ENCODE data around the gene VOPP1. TPM values are rescaled to one million over a fixed set of nuclear protein-coding genes. Genes with fewer than 3 reads are reported as not detected.
A peak's percentile ranks its signal among the peaks of the same experiment; 100 is the strongest.

The VOPP1 gene
- total and polyA plus RNA-seq, 3 experiments from 2014 or later = 34.8 to 67.3 (median 65.6) TPM

DNA sequence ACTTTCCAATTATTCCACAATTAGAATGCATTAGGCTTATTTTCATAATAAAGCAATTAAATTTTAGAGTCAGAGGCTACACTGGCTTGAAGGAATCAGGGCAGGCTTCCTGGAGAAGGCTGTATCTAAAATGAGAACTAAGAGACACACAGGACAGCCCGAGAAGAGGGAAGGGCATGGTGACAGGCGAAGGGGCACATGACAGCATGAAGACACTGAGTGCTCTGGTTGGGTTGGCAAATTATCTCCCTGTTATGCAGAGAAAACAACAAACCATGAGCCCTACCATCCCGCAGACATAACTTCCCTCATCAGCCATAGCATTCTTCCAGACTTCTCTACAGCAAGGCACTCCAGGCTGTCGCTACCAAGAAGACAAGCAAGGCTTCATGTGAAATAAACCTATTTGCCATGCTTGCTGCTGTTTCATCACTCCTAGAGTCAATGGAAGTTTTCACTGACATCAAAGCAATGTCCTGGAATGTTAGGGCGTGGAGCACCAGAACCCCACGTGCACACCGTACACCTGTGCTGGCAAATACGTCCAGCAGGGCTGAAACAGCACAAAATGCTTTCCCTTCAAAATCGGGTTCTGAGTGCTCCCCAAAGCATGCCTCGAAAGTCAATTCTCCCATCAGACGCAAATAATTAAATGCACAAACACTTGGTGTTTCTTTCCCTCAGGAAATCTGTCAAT is 21.3 kb downstream of the VOPP1 start:
- Histone ChIP-seq H3K36me3 (ENCODE audit: insufficient read depth, low read length) (peaks cover 7% of the 10 kb centered on the region), H3K4me1 (ENCODE audit: insufficient read depth, low read length) (peaks cover 85% of the 10 kb centered on the region), H3K9me3 (ENCODE audit: low read length) (no peaks in the 10 kb centered on the region), H3K27me3 (ENCODE audit: insufficient read depth, low read length, poor library complexity, severe bottlenecking) (no peaks in the 10 kb centered on the region), H3K27ac (ENCODE audit: low read depth, low read length) (no peak overlapping the region), H3K4me3 (ENCODE audit: low read length) (no peak overlapping the region)
- Mint-ChIP-seq H3K27ac (no peak overlapping the region), H3K36me3 (peaks cover 0 to 32% (median 3%) of the 10 kb centered on the region in 3 donors), H3K4me3 (no peak overlapping the region), H3K9me3 (no peaks in the 10 kb centered on the region), H3K27me3 (peaks cover 0 to 2% of the 10 kb centered on the region in 2 donors), H3K4me1 (peaks cover 84 to 100% (median 97%) of the 10 kb centered on the region in 3 donors)
- CTCF ChIA-PET = no interaction called here
- POLR2A ChIA-PET = no interaction called here
- no peak for DNase-seq

DNA sequence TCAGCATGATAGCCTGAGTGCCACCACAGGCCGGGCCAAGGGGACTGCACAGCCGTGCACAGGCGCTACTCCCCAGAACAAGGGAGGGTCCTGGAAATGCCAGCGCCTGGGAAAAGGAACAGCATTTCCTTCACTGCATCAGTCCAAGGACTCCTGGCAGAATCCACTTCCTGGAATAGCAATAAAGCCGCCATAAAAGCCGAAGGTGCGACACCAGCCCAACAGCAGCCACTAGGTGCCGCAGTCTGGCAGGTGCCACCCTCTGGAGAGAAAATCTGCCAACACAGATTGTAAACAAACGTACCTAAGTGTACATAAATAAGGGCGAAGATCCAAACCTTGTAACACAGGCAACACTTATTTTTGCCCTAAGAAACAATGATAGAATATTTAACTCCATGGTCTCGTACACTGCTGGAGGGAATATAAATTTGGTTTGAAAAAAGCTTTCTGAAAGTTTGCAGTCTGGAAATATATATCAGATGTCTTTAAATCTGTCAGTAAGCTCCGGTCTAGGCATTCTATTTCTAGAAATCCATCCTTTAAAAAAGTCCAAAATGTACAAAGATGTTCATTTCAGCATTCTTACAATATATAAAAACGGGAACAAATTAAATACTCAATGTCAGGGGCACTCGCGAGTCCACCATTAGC is 22.2 kb downstream of the VOPP1 start:
- H3K4me1 Mint-ChIP-seq = peaks cover 83 to 98% (median 97%) of the 10 kb centered on the region in 3 donors
- no peaks in the 10 kb centered on the region for H3K9me3 Mint-ChIP-seq
- CTCF ChIA-PET = no interaction called here
- DNase-seq = no peak
- Histone ChIP-seq H3K27ac (ENCODE audit: low read depth, low read length) (no peak overlapping the region), H3K36me3 (ENCODE audit: insufficient read depth, low read length) (peaks cover under 1% of the 10 kb centered on the region), H3K4me1 (ENCODE audit: insufficient read depth, low read length) (peaks cover 78% of the 10 kb centered on the region), H3K4me3 (ENCODE audit: low read length) (no peak overlapping the region), H3K9me3 (ENCODE audit: low read length) (no peaks in the 10 kb centered on the region), H3K27me3 (ENCODE audit: insufficient read depth, low read length, poor library complexity, severe bottlenecking) (no peaks in the 10 kb centered on the region)
- H3K27ac Mint-ChIP-seq = peak overlapping the region in 2 of 8 donors; percentile 43 to 65
- no peak overlapping the region for H3K4me3 Mint-ChIP-seq
- H3K36me3 Mint-ChIP-seq = peaks cover 0 to 24% (median 3%) of the 10 kb centered on the region in 3 donors
- POLR2A ChIA-PET = no interaction called here
- peaks cover 0 to 2% of the 10 kb centered on the region in 2 donors for H3K27me3 Mint-ChIP-seq

DNA sequence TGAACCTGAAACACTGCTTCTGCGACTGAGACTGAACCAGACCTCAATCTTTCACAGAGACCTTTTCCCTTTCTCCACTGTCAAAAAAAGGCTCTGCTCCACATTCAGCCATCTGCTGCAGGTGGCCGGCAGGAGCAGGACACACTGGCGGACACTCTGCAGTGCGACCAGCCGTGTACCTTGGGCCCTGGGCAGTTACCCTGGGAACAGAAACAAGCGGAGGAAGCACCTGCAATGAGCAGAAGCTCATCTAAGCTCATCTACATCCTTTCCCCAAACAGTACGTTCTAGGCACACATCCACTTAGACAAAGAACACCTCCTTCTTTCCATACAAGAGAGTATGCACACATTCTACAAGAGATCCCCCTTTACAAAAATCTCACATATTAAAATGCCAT is 22.8 kb downstream of the VOPP1 start:
- POLR2A ChIA-PET = no interaction called here
- no peak overlapping the region for H3K4me3 ChIP-seq (ENCODE audit: low read length)
- peak overlapping the region in 2 of 8 donors; percentile 29 to 43 for H3K27ac Mint-ChIP-seq

DNA sequence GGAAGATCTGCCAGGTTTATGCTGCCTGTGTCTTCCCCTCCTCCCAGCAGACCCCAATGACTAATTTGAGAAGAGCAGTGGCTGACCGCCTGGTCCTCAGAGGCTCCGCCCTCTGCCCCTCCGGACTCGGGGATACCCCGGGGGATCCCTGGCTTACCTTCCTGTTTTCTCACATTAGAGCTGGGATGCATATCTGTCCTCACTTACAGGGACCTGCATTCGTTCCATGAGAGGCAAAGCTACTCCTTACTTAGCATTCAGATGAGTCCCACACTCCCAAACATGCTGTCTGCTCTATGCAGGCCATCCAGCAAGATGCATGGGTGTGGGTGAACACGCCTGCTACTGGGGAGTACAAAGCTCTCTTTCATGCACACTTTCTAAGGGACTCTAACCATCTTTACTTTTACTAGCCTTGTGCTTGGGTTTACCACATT is 24.0 kb downstream of the VOPP1 start:
- H3K4me1 Mint-ChIP-seq = peaks cover 78 to 98% (median 97%) of the 10 kb centered on the region in 3 donors
- no peak overlapping the region for H3K4me3 ChIP-seq (ENCODE audit: low read length)
- H3K9me3 Mint-ChIP-seq = no peaks in the 10 kb centered on the region
- H3K36me3 Mint-ChIP-seq = peaks cover 7 to 24% (median 12%) of the 10 kb centered on the region in 3 donors
- no peak for DNase-seq
- CTCF ChIA-PET = interaction anchor here (1.0 kb wide), 1 partner anchor 53 kb away, joined by 3 read pairs; no protein-coding TSS in a partner anchor
- peak overlapping the region in 2 of 7 donors; percentile 1 to 66 for H3K4me3 Mint-ChIP-seq
- peaks cover 4% of the 10 kb centered on the region for H3K36me3 ChIP-seq (ENCODE audit: insufficient read depth, low read length)
- H3K9me3 ChIP-seq (ENCODE audit: low read length) = no peaks in the 10 kb centered on the region
- H3K27ac Mint-ChIP-seq = peak overlapping the region in 6 of 8 donors; percentile 9 to 75 (median 38)
- no peaks in the 10 kb centered on the region for H3K27me3 ChIP-seq (ENCODE audit: insufficient read depth, low read length, poor library complexity, severe bottlenecking)
- no peaks in the 10 kb centered on the region for H3K27me3 Mint-ChIP-seq
- no peak overlapping the region for H3K27ac ChIP-seq (ENCODE audit: low read depth, low read length)
- peaks cover 64% of the 10 kb centered on the region for H3K4me1 ChIP-seq (ENCODE audit: insufficient read depth, low read length)
- POLR2A ChIA-PET = no interaction called here

More for the DNA sequence above, 22.8 kb downstream of the VOPP1 start:
- CTCF ChIA-PET = interaction anchor here (1.0 kb wide), 1 partner anchor 54 kb away, joined by 3 read pairs; no protein-coding TSS in a partner anchor
- Mint-ChIP-seq H3K9me3 (no peaks in the 10 kb centered on the region), H3K36me3 (peaks cover 0 to 21% (median 7%) of the 10 kb centered on the region in 3 donors), H3K4me3 (peak overlapping the region in 1 of 7 donors; percentile 28), H3K27me3 (peaks cover 0 to 2% of the 10 kb centered on the region in 2 donors), H3K4me1 (peaks cover 81 to 98% (median 97%) of the 10 kb centered on the region in 3 donors)
- no peak for DNase-seq
- H3K27ac ChIP-seq (ENCODE audit: low read depth, low read length) = no peak overlapping the region
- peaks cover 75% of the 10 kb centered on the region for H3K4me1 ChIP-seq (ENCODE audit: insufficient read depth, low read length)
- H3K36me3 ChIP-seq (ENCODE audit: insufficient read depth, low read length) = no peaks in the 10 kb centered on the region
- H3K27me3 ChIP-seq (ENCODE audit: insufficient read depth, low read length, poor library complexity, severe bottlenecking) = no peaks in the 10 kb centered on the region
- H3K9me3 ChIP-seq (ENCODE audit: low read length) = no peaks in the 10 kb centered on the region

DNA sequence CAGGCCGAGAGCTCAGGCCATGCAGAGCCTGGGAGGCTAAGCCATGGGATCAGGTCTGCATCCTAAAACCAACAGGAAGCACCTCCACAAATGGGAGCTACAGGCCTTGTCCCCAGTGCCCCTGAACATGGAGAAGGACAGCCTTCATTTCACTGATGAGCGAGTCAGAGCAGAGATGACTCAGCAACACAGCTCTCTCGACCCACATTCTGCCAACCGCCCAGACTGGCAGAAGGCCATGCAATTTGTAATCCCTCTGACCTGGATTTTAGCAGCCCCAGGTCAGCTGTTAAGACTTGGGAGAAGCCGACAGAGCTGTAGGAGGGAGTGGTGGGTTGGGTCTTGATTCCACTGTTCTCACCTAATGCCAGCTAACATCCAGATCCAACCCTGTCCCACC is 25.5 kb downstream of the VOPP1 start:
- Mint-ChIP-seq H3K36me3 (peaks cover 10 to 22% (median 12%) of the 10 kb centered on the region in 3 donors), H3K4me3 (no peak overlapping the region), H3K27me3 (no peaks in the 10 kb centered on the region), H3K27ac (peak overlapping the region in 3 of 8 donors; percentile 19 to 81 (median 28)), H3K9me3 (no peaks in the 10 kb centered on the region), H3K4me1 (peaks cover 71 to 93% (median 92%) of the 10 kb centered on the region in 3 donors)
- H3K4me3 ChIP-seq (ENCODE audit: low read length) = no peak overlapping the region
- H3K27ac ChIP-seq (ENCODE audit: low read depth, low read length) = no peak overlapping the region
- ChIA-PET POLR2A (interaction anchor here (0.8 kb wide), 1 partner anchor 13 kb away, joined by 3 read pairs; no protein-coding TSS in a partner anchor), CTCF (interaction anchor here (1.0 to 2.5 kb wide), 2 partner anchors 10 to 13 kb away, joined by 3 to 9 read pairs; no protein-coding TSS in a partner anchor)
- no peaks in the 10 kb centered on the region for H3K27me3 ChIP-seq (ENCODE audit: insufficient read depth, low read length, poor library complexity, severe bottlenecking)
- DNase-seq = peak in 1 of 5 donors; percentile 11
- H3K4me1 ChIP-seq (ENCODE audit: insufficient read depth, low read length) = peaks cover 51% of the 10 kb centered on the region
- no peaks in the 10 kb centered on the region for H3K9me3 ChIP-seq (ENCODE audit: low read length)
- peaks cover 4% of the 10 kb centered on the region for H3K36me3 ChIP-seq (ENCODE audit: insufficient read depth, low read length)

DNA sequence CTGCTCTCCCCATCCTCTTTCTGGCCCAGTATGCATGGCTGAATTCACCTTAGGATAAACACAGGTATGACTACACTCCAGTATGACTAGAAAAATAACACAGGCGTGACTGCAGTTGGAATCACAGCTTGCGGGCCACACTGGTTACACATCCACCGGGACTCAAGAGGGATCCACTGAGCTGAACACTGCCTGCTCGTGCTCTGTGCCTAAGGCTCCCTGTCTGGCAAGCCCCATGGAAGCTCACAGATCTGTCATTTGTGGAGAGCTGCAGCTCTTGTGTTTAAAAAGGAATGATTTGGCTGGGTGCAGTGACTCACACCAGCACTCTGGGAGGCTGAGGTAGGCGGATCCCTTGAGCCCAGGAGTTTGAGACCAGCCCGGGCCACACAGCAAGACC is 26.8 kb downstream of the VOPP1 start:
- H3K4me1 ChIP-seq (ENCODE audit: insufficient read depth, low read length) = peaks cover 43% of the 10 kb centered on the region
- peaks cover 68 to 93% (median 90%) of the 10 kb centered on the region in 3 donors for H3K4me1 Mint-ChIP-seq
- no peak for DNase-seq
- no peaks in the 10 kb centered on the region for H3K27me3 Mint-ChIP-seq
- H3K9me3 Mint-ChIP-seq = no peaks in the 10 kb centered on the region
- peak overlapping the region in 1 of 7 donors; percentile 27 for H3K4me3 Mint-ChIP-seq
- H3K27ac Mint-ChIP-seq = peak overlapping the region in 3 of 8 donors; percentile 26 to 52 (median 43)
- CTCF ChIA-PET = interaction anchor here (1.3 to 2.5 kb wide), 3 partner anchors 8 to 48 kb away, joined by 3 to 9 read pairs (median 4); no protein-coding TSS in a partner anchor
- H3K9me3 ChIP-seq (ENCODE audit: low read length) = no peaks in the 10 kb centered on the region
- H3K27me3 ChIP-seq (ENCODE audit: insufficient read depth, low read length, poor library complexity, severe bottlenecking) = no peaks in the 10 kb centered on the region
- H3K27ac ChIP-seq (ENCODE audit: low read depth, low read length) = no peak overlapping the region
- POLR2A ChIA-PET = no interaction called here
- H3K36me3 ChIP-seq (ENCODE audit: insufficient read depth, low read length) = peaks cover 4% of the 10 kb centered on the region
- H3K36me3 Mint-ChIP-seq = peaks cover 10 to 23% (median 15%) of the 10 kb centered on the region in 3 donors
- no peak overlapping the region for H3K4me3 ChIP-seq (ENCODE audit: low read length)

DNA sequence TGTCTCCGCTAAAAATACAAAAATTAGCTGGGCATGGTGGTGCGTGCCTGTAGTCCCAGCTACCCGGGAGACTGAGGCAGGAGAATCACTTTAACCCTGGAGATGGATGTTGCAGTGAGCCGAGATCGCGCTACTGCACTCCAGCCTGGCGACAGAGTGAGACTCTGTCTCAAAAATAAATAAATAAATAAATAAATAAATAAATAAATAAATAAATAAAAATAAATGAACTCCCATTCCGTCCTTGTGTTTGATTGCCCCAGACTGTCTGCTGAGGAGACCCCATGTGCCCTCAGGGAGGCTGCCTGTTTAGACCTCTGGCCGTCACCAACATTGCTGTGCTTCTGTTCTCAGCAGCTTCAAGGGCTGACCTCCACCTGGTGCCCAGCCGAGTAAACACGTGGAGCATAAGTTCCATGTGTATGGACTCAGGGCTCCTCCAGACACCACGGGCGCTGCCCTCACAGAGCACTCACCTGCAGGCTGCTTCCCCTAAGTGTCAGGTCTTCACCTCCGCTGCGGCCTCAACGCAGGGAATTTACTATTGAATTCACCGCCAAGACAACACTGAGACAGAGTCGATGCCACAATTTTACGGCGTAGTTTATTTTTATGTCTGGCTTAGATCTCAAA is 32.0 kb downstream of the VOPP1 start:
- no peaks in the 10 kb centered on the region for H3K9me3 ChIP-seq (ENCODE audit: low read length)
- no peak overlapping the region for H3K4me3 ChIP-seq (ENCODE audit: low read length)
- H3K4me1 ChIP-seq (ENCODE audit: insufficient read depth, low read length) = peaks cover 28% of the 10 kb centered on the region
- POLR2A ChIA-PET = no interaction called here
- Mint-ChIP-seq H3K4me1 (peaks cover 62 to 92% (median 86%) of the 10 kb centered on the region in 3 donors), H3K27ac (peak overlapping the region in 2 of 8 donors; percentile 19 to 32), H3K36me3 (peaks cover 13 to 25% (median 16%) of the 10 kb centered on the region in 3 donors), H3K4me3 (no peak overlapping the region), H3K27me3 (no peaks in the 10 kb centered on the region), H3K9me3 (no peaks in the 10 kb centered on the region)
- CTCF ChIA-PET = no interaction called here
- no peak for DNase-seq
- H3K27me3 ChIP-seq (ENCODE audit: insufficient read depth, low read length, poor library complexity, severe bottlenecking) = no peaks in the 10 kb centered on the region
- no peak overlapping the region for H3K27ac ChIP-seq (ENCODE audit: low read depth, low read length)
- peaks cover 4% of the 10 kb centered on the region for H3K36me3 ChIP-seq (ENCODE audit: insufficient read depth, low read length)
